T-helper 2 cell treated with Interferon-gamma antibody and Interleukin-4, amounts not matched to agents 5 μg/mL and 100 μg/mL, for 36 hours (primary cell): Measurements from ENCODE around the gene PRMT9.

Experiments
- DNase-seq: peaks from one replicate; pipeline ENCODE4 v3.0.0; 2021; ENCODE audit warnings: low spot score
- H3K27ac Mint-ChIP-seq: one replicate; pipeline ENCODE4 v1.8.0; 2021; ENCODE audit warnings: mild to moderate bottlenecking, mixed read lengths
- H3K27me3 Mint-ChIP-seq: one replicate; pipeline ENCODE4 v1.8.0; 2021; ENCODE audit warnings: low read depth, mixed read lengths
- H3K36me3 Mint-ChIP-seq: one replicate; pipeline ENCODE4 v1.8.0; 2021; ENCODE audit warnings: low read depth, mixed read lengths
- H3K4me1 Mint-ChIP-seq: one replicate; pipeline ENCODE4 v1.8.0; 2021; ENCODE audit warnings: low read depth, mixed read lengths
- H3K4me3 Mint-ChIP-seq: one replicate; pipeline ENCODE4 v1.8.0; 2022; ENCODE audit warnings: mild to moderate bottlenecking, moderate library complexity, mixed read lengths
- H3K9me3 Mint-ChIP-seq: one replicate; pipeline ENCODE4 v1.8.0; 2021; ENCODE audit warnings: mixed read lengths

The PRMT9 gene

GRCh38 chr4:147707892-147708672, 24.1 kb upstream of the PRMT9 start:
- DNase-seq, result peak; percentile 13
- Mint-ChIP-seq H3K9me3 (no peaks in the 10 kb centered on the region), H3K4me1 (peaks cover 7% of the 10 kb centered on the region), H3K4me3 (no peak overlapping the region), H3K36me3 (no peaks in the 10 kb centered on the region), H3K27ac (no peak overlapping the region), H3K27me3 (peaks cover 15% of the 10 kb centered on the region)

- H3K36me3 Mint-ChIP-seq, result no peaks in the 10 kb centered on the region
- no peak for DNase-seq
- H3K27ac Mint-ChIP-seq, result no peak overlapping the region
- H3K4me3 Mint-ChIP-seq, result no peak overlapping the region
- H3K4me1 Mint-ChIP-seq, result peaks cover 7% of the 10 kb centered on the region
- no peaks in the 10 kb centered on the region for H3K9me3 Mint-ChIP-seq
- peaks cover 25% of the 10 kb centered on the region for H3K27me3 Mint-ChIP-seq
Measured at GRCh38 chr4:147704846-147705245, 20.9 kb upstream of the PRMT9 start.

GRCh38 chr4:147696866-147697265, 12.9 kb upstream of the PRMT9 start:
- H3K4me1 Mint-ChIP-seq, result no peaks in the 10 kb centered on the region
- peaks cover 39% of the 10 kb centered on the region for H3K27me3 Mint-ChIP-seq
- H3K27ac Mint-ChIP-seq, result no peak overlapping the region
- H3K36me3 Mint-ChIP-seq, result no peaks in the 10 kb centered on the region
- no peak overlapping the region for H3K4me3 Mint-ChIP-seq
- H3K9me3 Mint-ChIP-seq, result no peaks in the 10 kb centered on the region
- DNase-seq, result no peak

GRCh38 chr4:147693218-147693617, 9.3 kb upstream of the PRMT9 start:
- Mint-ChIP-seq H3K27ac (no peak overlapping the region), H3K9me3 (no peaks in the 10 kb centered on the region), H3K27me3 (peaks cover 28% of the 10 kb centered on the region), H3K4me1 (peaks cover 13% of the 10 kb centered on the region), H3K36me3 (no peaks in the 10 kb centered on the region), H3K4me3 (no peak overlapping the region)
- DNase-seq, result no peak

- H3K4me1 Mint-ChIP-seq, result peaks cover 15% of the 10 kb centered on the region
Measured at GRCh38 chr4:147691820-147692219, 7.9 kb upstream of the PRMT9 start.

GRCh38 chr4:147689067-147689466, 5.1 kb upstream of the PRMT9 start:
- Mint-ChIP-seq H3K36me3 (no peaks in the 10 kb centered on the region), H3K27ac (peak overlapping the region; percentile 79), H3K27me3 (peaks cover 20% of the 10 kb centered on the region), H3K9me3 (no peaks in the 10 kb centered on the region), H3K4me3 (peak overlapping the region; percentile 72), H3K4me1 (peaks cover 18% of the 10 kb centered on the region)
- DNase-seq, result no peak

More at GRCh38 chr4:147691820-147692219, 7.9 kb upstream of the PRMT9 start:
- H3K9me3 Mint-ChIP-seq, result no peaks in the 10 kb centered on the region
- no peak overlapping the region for H3K27ac Mint-ChIP-seq
- peaks cover 21% of the 10 kb centered on the region for H3K27me3 Mint-ChIP-seq
- no peak for DNase-seq
- no peaks in the 10 kb centered on the region for H3K36me3 Mint-ChIP-seq
- H3K4me3 Mint-ChIP-seq, result no peak overlapping the region

GRCh38 chr4:147683188-147683591, 773 bp downstream of the PRMT9 start:
- Mint-ChIP-seq H3K36me3 (peaks cover 8% of the 10 kb centered on the region), H3K27ac (peak overlapping the region; percentile 93), H3K4me3 (peak overlapping the region; percentile 90), H3K27me3 (peaks cover 9% of the 10 kb centered on the region), H3K4me1 (peaks cover 24% of the 10 kb centered on the region), H3K9me3 (no peaks in the 10 kb centered on the region)
- no peak for DNase-seq

GRCh38 chr4:147682755-147683154, 1.2 kb downstream of the PRMT9 start:
- Mint-ChIP-seq H3K36me3 (peaks cover 11% of the 10 kb centered on the region), H3K9me3 (no peaks in the 10 kb centered on the region), H3K4me1 (peaks cover 25% of the 10 kb centered on the region), H3K27ac (peak overlapping the region; percentile 93), H3K4me3 (peak overlapping the region; percentile 90), H3K27me3 (peaks cover 9% of the 10 kb centered on the region)
- no peak for DNase-seq

GRCh38 chr4:147678796-147679549, 5.0 kb downstream of the PRMT9 start:
- no peaks in the 10 kb centered on the region for H3K9me3 Mint-ChIP-seq
- peaks cover 15% of the 10 kb centered on the region for H3K36me3 Mint-ChIP-seq
- H3K4me3 Mint-ChIP-seq, result no peak overlapping the region
- peaks cover 20% of the 10 kb centered on the region for H3K4me1 Mint-ChIP-seq
- no peak overlapping the region for H3K27ac Mint-ChIP-seq
- DNase-seq, result no peak
- H3K27me3 Mint-ChIP-seq, result no peaks in the 10 kb centered on the region

- DNase-seq, result no peak
- Mint-ChIP-seq H3K36me3 (peaks cover 20% of the 10 kb centered on the region), H3K4me3 (no peak overlapping the region), H3K27ac (no peak overlapping the region), H3K4me1 (peaks cover 18% of the 10 kb centered on the region), H3K27me3 (no peaks in the 10 kb centered on the region), H3K9me3 (no peaks in the 10 kb centered on the region)
Measured at GRCh38 chr4:147678106-147678505, 5.9 kb downstream of the PRMT9 start.

GRCh38 chr4:147674496-147674895, 9.5 kb downstream of the PRMT9 start:
- no peak for DNase-seq
- Mint-ChIP-seq H3K27ac (no peak overlapping the region), H3K36me3 (peaks cover 34% of the 10 kb centered on the region), H3K4me1 (peaks cover 5% of the 10 kb centered on the region), H3K9me3 (peaks cover 4% of the 10 kb centered on the region), H3K27me3 (no peaks in the 10 kb centered on the region), H3K4me3 (no peak overlapping the region)

GRCh38 chr4:147674073-147674472, 9.9 kb downstream of the PRMT9 start:
- Mint-ChIP-seq H3K36me3 (peaks cover 33% of the 10 kb centered on the region), H3K4me1 (peaks cover 5% of the 10 kb centered on the region), H3K27me3 (no peaks in the 10 kb centered on the region), H3K4me3 (no peak overlapping the region), H3K9me3 (peaks cover 4% of the 10 kb centered on the region), H3K27ac (no peak overlapping the region)
- no peak for DNase-seq

GRCh38 chr4:147658501-147658900, 25.5 kb downstream of the PRMT9 start:
- Mint-ChIP-seq H3K27me3 (no peaks in the 10 kb centered on the region), H3K4me1 (no peaks in the 10 kb centered on the region), H3K9me3 (no peaks in the 10 kb centered on the region), H3K4me3 (no peak overlapping the region), H3K27ac (no peak overlapping the region), H3K36me3 (peaks cover 20% of the 10 kb centered on the region)
- no peak for DNase-seq

GRCh38 chr4:147655639-147656038, 28.3 kb downstream of the PRMT9 start:
- H3K27me3 Mint-ChIP-seq, result no peaks in the 10 kb centered on the region
- peaks cover 6% of the 10 kb centered on the region for H3K4me1 Mint-ChIP-seq
- no peak overlapping the region for H3K27ac Mint-ChIP-seq
- H3K4me3 Mint-ChIP-seq, result no peak overlapping the region
- DNase-seq, result no peak
- peaks cover 34% of the 10 kb centered on the region for H3K36me3 Mint-ChIP-seq
- H3K9me3 Mint-ChIP-seq, result no peaks in the 10 kb centered on the region
